HepG2 (cell line): ENCODE results near the gene CYP19A1. TPM values are rescaled to one million over a fixed set of nuclear protein-coding genes. Genes with fewer than 3 reads are reported as not detected.

Experiments
- ATAC-seq: fragments of 200-7000 bp; cut with Tn5 transposase; 3 replicates; pipeline ENCODE4 v1.9.1; 2020; ENCODE audit warnings: mild to moderate bottlenecking, moderate library complexity
- BruUV-seq: library from RNA; stranded (reverse); fragments of 400-500 nt; replicated peaks from 2 replicates; lab custom pipeline; 2021; lab: Mats Ljungman, UMichigan
- CTCF ChIA-PET: fragments of 300-600 bp; formaldehyde crosslinking; extraction: SDS; loops from one replicate; lab custom pipeline; 2021; ENCODE audit warnings: low total read pairs, inconsistent platforms, low intra/inter-chr PET ratio; lab: Yijun Ruan, JAX
- POLR2A ChIA-PET: fragments of 350-600 bp; sonication (Branson Sonifier 250); formaldehyde crosslinking; loops from one replicate; lab custom pipeline; 2020; ENCODE audit warnings: antibody characterized with exemption, inconsistent platforms; lab: Yijun Ruan, JAX
- DNase-seq: peaks from one replicate; pipeline ENCODE4 v3.0.0-alpha.2; 2015; ENCODE audit warnings: low spot score
- FAIRE-seq: peaks from 3 replicates; lab custom pipeline; 2011; peaks lifted over from hg19 to GRCh38; lab: Jason Lieb, UNC
- H2AFZ ChIP-seq: one replicate; pipeline ENCODE4 v1.6.1; 2011; ENCODE audit warnings: low read length, inconsistent platforms
- H3K27ac ChIP-seq: fragments of 300-600 bp; 3 replicates; pipeline ENCODE4 v1.8.0; 2011; ENCODE audit warnings: mixed run types, mild to moderate bottlenecking, mixed read lengths, low read length, inconsistent platforms; ENCODE audit not compliant: insufficient read depth; ENCODE audit errors: extremely low read length
- H3K27me3 ChIP-seq, 2 experiments: fragments of 200-600 bp in 1 of 2; 2 replicates in 1 of 2; 3 replicates in 1 of 2; pipeline versions ENCODE4 v1.6.0 to v1.8.0; 2011; ENCODE audit warnings: low read length in 2 of 2, mild to moderate bottlenecking in 2 of 2, moderate library complexity in 2 of 2, inconsistent platforms in 1 of 2; ENCODE audit not compliant: insufficient read depth in 2 of 2, control insufficient read depth in 1 of 2
- H3K36me3 ChIP-seq, 2 experiments: fragments of 200-600 bp in 1 of 2; replicated peaks in 1 of 2; 2 replicates in 1 of 2; 3 replicates in 1 of 2; pipeline versions ENCODE4 v1.5.1 to v1.8.0; 2011; ENCODE audit warnings: low read length in 2 of 2, inconsistent platforms in 1 of 2; ENCODE audit not compliant: insufficient read depth in 2 of 2, control insufficient read depth in 1 of 2
- H3K4me1 ChIP-seq: 2 replicates; pipeline ENCODE4 v1.5.1; 2012; ENCODE audit warnings: low read length, inconsistent platforms; ENCODE audit not compliant: insufficient read depth
- H3K4me2 ChIP-seq: 2 replicates; pipeline ENCODE4 v1.6.0; 2011; ENCODE audit warnings: low read depth, low read length, inconsistent platforms
- H3K4me3 ChIP-seq, 3 experiments: fragments of 200-600 bp in 1 of 3; sonication (generic), shearing (Covaris generic) in 1 of 3; replicated peaks in 1 of 3; 2 replicates each; pipeline ENCODE4 v1.5.1; 2011 to 2016; ENCODE audit warnings: low read length in 3 of 3, inconsistent platforms in 2 of 3, low read depth in 2 of 3, mild to moderate bottlenecking in 2 of 3, control low read depth in 1 of 3, mixed read lengths in 1 of 3; ENCODE audit not compliant: insufficient read depth in 1 of 3
- H3K79me2 ChIP-seq: one replicate; pipeline ENCODE4 v1.6.1; 2011; ENCODE audit warnings: low read length, inconsistent platforms; ENCODE audit not compliant: insufficient read depth
- H3K9ac ChIP-seq: 2 replicates; pipeline ENCODE4 v1.6.0; 2011; ENCODE audit warnings: mild to moderate bottlenecking, low read depth, low read length, inconsistent platforms; ENCODE audit not compliant: insufficient read depth
- H3K9me3 ChIP-seq: 2 replicates; pipeline ENCODE4 v1.5.1; 2012; ENCODE audit warnings: mild to moderate bottlenecking, low read length
- H4K20me1 ChIP-seq: 2 replicates; pipeline ENCODE4 v1.6.0; 2011; ENCODE audit warnings: inconsistent platforms, mild to moderate bottlenecking, low read length, moderate library complexity; ENCODE audit not compliant: insufficient read depth
- ARID3A ChIP-seq: IDR thresholded peaks from 2 replicates; pipeline ENCODE4 v1.6.1; 2012; ENCODE audit warnings: low read depth, low read length, improper control_type of control experiment
- CTCF ChIP-seq: sonication (generic); formaldehyde crosslinking; IDR thresholded peaks from 2 replicates; pipeline ENCODE4 v1.5.0; 2020; ENCODE audit warnings: mild to moderate bottlenecking, missing genetic modification reagents, moderate library complexity
- RAD21 ChIP-seq: fragments of 450-650 bp; formaldehyde crosslinking; IDR thresholded peaks from 2 replicates; pipeline ENCODE4 v1.5.0; 2020; ENCODE audit warnings: mild to moderate bottlenecking
- RNF2 ChIP-seq: fragments of 450-650 bp; conservative IDR thresholded peaks from 2 replicates; pipeline ENCODE4 v1.6.1; 2016; ENCODE audit warnings: low read depth
- SMC3 ChIP-seq: IDR thresholded peaks from 2 replicates; pipeline ENCODE4 v1.6.1; 2011; ENCODE audit warnings: low read length, improper control_type of control experiment
- STAG1 ChIP-seq: sonication (generic); formaldehyde crosslinking; IDR thresholded peaks from 2 replicates; pipeline ENCODE4 v1.4.0; 2020; ENCODE audit warnings: missing genetic modification reagents
- TCF12 ChIP-seq, 2 experiments: fragments of 450-650 bp in 1 of 2; sonication (generic) in 1 of 2; formaldehyde crosslinking in 1 of 2; IDR thresholded peaks; 2 replicates each; pipeline versions ENCODE4 v1.6.1 to v1.8.0; 2017 to 2022; ENCODE audit warnings: antibody characterized with exemption in 1 of 2, mild to moderate bottlenecking in 1 of 2, missing genetic modification reagents in 1 of 2, moderate library complexity in 1 of 2
- THYN1 ChIP-seq: sonication (generic); formaldehyde crosslinking; IDR thresholded peaks from 2 replicates; pipeline ENCODE4 v1.8.1; 2023; ENCODE audit warnings: low read depth, mild to moderate bottlenecking, moderate library complexity, missing genetic modification reagents, borderline replicate concordance
- ZBTB34 ChIP-seq: sonication (generic); formaldehyde crosslinking; IDR thresholded peaks from 2 replicates; pipeline ENCODE4 v1.8.0; 2022; ENCODE audit warnings: mild to moderate bottlenecking, missing genetic modification reagents
- ZNF3 ChIP-seq: IDR thresholded peaks from 2 replicates; pipeline ENCODE4 v1.7.0; 2017; ENCODE audit warnings: inconsistent platforms
- ZSCAN9 ChIP-seq: IDR thresholded peaks from 2 replicates; pipeline ENCODE4 v1.6.1; 2016; ENCODE audit warnings: borderline replicate concordance
- WGBS: methylation state at CpG from one replicate; pipeline ENCODE4 v1.1.6; 2017; ENCODE audit warnings: low lambda C conversion rate; 5-methylcytosine and 5-hydroxymethylcytosine counted together
- in situ Hi-C: cut with HindIII; loops from 2 replicates; pipeline ENCODE4 v1.10.0; 2017; ENCODE audit warnings: low pct_unique_long_range_greater_than_20kb; ENCODE audit not compliant: extremely low pct_ligation_motif_present
- intact Hi-C: fragments of 100-400 bp; cut with micrococcal nuclease; formaldehyde crosslinking; loops from one replicate; pipeline ENCODE4 v1.10.0; 2022; ENCODE audit not compliant: unreplicated experiment
- polyA plus RNA-seq, 8 experiments: library from polyadenylated mRNA; depleted of rRNA in 3 of 8; stranded (reverse) in 7 of 8; unstranded in 1 of 8; fragments of >200 nt; fragmentation: Illumina TruSeq in 4 of 8; extraction: Trizol in 4 of 8; gene quantifications; 2 replicates each; pipeline versions ENCODE4 v1.2.1 to v1.2.3, GENCODE V29; 2011 to 2016; ENCODE audit warnings: low read depth in 4 of 8, missing spikeins in 1 of 8, mixed read lengths in 1 of 8; ENCODE audit not compliant: insufficient read depth in 1 of 8
- total RNA-seq, 5 experiments: library from RNA; depleted of rRNA; stranded (reverse); fragments of >200 nt; fragmentation: Illumina TruSeq; extraction: Trizol; gene quantifications; 2 replicates each; pipeline ENCODE4 v1.2.3, GENCODE V29; 2016; ENCODE audit warnings: low read depth in 1 of 5

CYP19A1 gene
- total and polyA plus RNA-seq, 2 of the 13 experiments (the other 11 are each of a cell fraction or from before 2014, with no cell fraction given), result 10.9 to 23.0 TPM

DNA sequence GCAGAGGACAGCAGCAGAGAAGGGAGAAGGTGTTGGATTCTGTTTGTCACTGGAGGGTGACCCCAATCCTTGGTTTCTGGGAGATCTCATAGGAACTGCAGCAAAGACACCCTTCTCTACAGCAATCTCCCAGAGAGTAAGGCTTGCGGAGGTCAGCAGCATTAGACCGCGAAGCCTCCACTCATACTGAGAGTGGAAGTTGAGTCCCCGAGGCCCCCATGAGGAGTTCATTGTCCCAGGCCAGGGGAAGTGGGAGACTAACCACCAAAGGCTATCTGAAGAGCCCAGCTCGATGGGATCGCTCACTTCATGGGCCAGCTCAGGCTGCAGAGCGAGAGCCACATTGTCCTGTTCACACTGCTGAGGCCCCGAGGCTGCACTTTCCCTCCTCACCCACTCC lies 47.6 kb upstream of the CYP19A1 start (continued):
- no peak for TF ChIP-seq TCF12 (IDR thresholded peaks at IDR 0.05)
- TF ChIP-seq TCF12 (CRISPR knock-in tag; IDR thresholded peaks at IDR 0.05), result no peak
- TF ChIP-seq RNF2, result no peak
- no peak for TF ChIP-seq THYN1 (CRISPR knock-in tag)
- no peak for TF ChIP-seq ZNF3 (CRISPR knock-in tag)
- no peak for TF ChIP-seq ZSCAN9 (CRISPR knock-in tag)
- TF ChIP-seq, all 625 proteins: peak for 0

DNA sequence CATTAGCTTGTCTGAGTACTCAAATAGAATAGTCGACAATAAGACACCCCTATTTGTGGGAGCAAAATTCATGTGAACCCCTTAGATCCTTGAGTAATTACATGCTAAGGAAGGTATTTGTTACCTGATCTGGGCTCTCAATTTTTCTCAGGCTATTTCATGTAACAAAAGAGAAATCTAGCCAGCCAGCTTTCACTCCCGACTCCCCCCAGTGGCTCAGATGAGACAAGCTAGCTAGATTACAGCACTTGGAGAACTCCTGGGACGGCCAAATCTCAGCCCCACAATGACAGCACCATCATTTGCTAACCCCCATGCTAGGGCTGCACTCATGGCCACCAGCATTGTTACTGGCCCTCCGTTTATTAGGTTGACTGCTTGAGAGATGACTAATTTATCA lies 44.4 kb upstream of the CYP19A1 start:
- intact Hi-C loops, result loop anchor here (2.0 to 5.0 kb wide), 2 partner anchors 115 to 154 kb away; no protein-coding TSS in a partner anchor
- H3K27me3 ChIP-seq, result no peaks in the 10 kb centered on the region; a peak in 2 of 5 replicates
- H3K9me3 ChIP-seq, result no peaks in the 10 kb centered on the region
- in situ Hi-C loops, result no loop called here
- H3K27ac ChIP-seq, result no peak overlapping the region
- no peaks in the 10 kb centered on the region for H3K36me3 ChIP-seq
- DNase-seq (peak; percentile 27), FAIRE-seq (peak; percentile 65), ATAC-seq (peak; percentile 68)
- no peaks in the 10 kb centered on the region for H4K20me1 ChIP-seq
- no TSS peak for BruUV-seq
- H3K4me1 ChIP-seq, result no peaks in the 10 kb centered on the region
- no peak overlapping the region for H2AFZ ChIP-seq
- no peak overlapping the region for H3K4me2 ChIP-seq
- no peak overlapping the region for H3K9ac ChIP-seq
- 6% methylated on average over 3 of the region's 4 CpGs for WGBS
- no peak overlapping the region for H3K4me3 ChIP-seq
- CTCF ChIA-PET, result interaction anchor here (0.9 to 4.0 kb wide), 4 partner anchors 95 to 220 kb away, joined by 3 to 109 read pairs (median 23); no protein-coding TSS in a partner anchor
- no peaks in the 10 kb centered on the region for H3K79me2 ChIP-seq
- TF ChIP-seq SMC3 (peak; percentile 70), ARID3A (0 out of 2 replicates have a peak, but pooled peaks have one; percentile 20), RAD21 (CRISPR knock-in tag) (peak; percentile 48; the same call in 1 of the 2 replicates), STAG1 (peak; percentile 61), ZBTB34 (CRISPR knock-in tag) (no peak), CTCF (peak; percentile 54)
- TF ChIP-seq, all 625 proteins: peak for 5
- POLR2A ChIA-PET, result no interaction called here
